ENCODE data around the gene ISM1.

- no peak for TF ChIP-seq CTCF (IDR thresholded peaks at IDR 0.05; ENCODE audit: insufficient read depth, low read length)
- no peak for TF ChIP-seq POLR2AphosphoS5 (IDR thresholded peaks at IDR 0.05; ENCODE audit: low read depth)
Observed at GRCh38 chr20:13213335-13213734, 7.7 kb upstream of the ISM1 start.

Data from HL-60 (cell line).